ENCODE results near the gene CAPN8. TPM values are rescaled to one million over a fixed set of nuclear protein-coding genes. Genes with fewer than 3 reads are reported as not detected.
A peak's percentile ranks its signal among the peaks of the same experiment; 100 is the strongest.

CAPN8 gene
- total RNA-seq, 1 experiment from 2014 or later = 0.28 TPM

- TF ChIP-seq, protein P1, sequence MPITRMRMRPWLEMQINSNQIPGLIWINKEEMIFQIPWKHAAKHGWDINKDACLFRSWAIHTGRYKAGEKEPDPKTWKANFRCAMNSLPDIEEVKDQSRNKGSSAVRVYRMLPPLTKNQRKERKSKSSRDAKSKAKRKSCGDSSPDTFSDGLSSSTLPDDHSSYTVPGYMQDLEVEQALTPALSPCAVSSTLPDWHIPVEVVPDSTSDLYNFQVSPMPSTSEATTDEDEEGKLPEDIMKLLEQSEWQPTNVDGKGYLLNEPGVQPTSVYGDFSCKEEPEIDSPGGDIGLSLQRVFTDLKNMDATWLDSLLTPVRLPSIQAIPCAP (CRISPR knock-in tag; IDR thresholded peaks at IDR 0.05) = no peak
- TF ChIP-seq SMAD4 (CRISPR knock-in tag; IDR thresholded peaks at IDR 0.05) = no peak
- TF ChIP-seq JUN (CRISPR knock-in tag; IDR thresholded peaks at IDR 0.05) = peak; percentile 39; the same call in 1 of the 2 replicates
- TF ChIP-seq, protein P2, sequence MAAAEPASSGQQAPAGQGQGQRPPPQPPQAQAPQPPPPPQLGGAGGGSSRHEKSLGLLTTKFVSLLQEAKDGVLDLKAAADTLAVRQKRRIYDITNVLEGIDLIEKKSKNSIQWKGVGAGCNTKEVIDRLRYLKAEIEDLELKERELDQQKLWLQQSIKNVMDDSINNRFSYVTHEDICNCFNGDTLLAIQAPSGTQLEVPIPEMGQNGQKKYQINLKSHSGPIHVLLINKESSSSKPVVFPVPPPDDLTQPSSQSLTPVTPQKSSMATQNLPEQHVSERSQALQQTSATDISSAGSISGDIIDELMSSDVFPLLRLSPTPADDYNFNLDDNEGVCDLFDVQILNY (CRISPR knock-in tag; IDR thresholded peaks at IDR 0.05) = 0 out of 2 replicates have a peak, but pooled peaks have one; percentile 9
- no peak for TF ChIP-seq ZNF317 (CRISPR knock-in tag; IDR thresholded peaks at IDR 0.05; ENCODE audit: borderline replicate concordance, low read depth)
- no peak for TF ChIP-seq OVOL2 (CRISPR knock-in tag; IDR thresholded peaks at IDR 0.05; ENCODE audit: borderline replicate concordance)
- TF ChIP-seq KAT7 (CRISPR knock-in tag; IDR thresholded peaks at IDR 0.05; ENCODE audit: borderline replicate concordance) = 0 out of 2 replicates have a peak, but pooled peaks have one; percentile 77
- TF ChIP-seq IRF2 (CRISPR knock-in tag; IDR thresholded peaks at IDR 0.05; ENCODE audit: borderline replicate concordance, low read depth) = no peak
- TF ChIP-seq ZNF423 (CRISPR knock-in tag; IDR thresholded peaks at IDR 0.05) = no peak
- TF ChIP-seq NFATC4 (CRISPR knock-in tag; IDR thresholded peaks at IDR 0.05) = no peak
- no peak for TF ChIP-seq FOXJ3 (CRISPR knock-in tag; IDR thresholded peaks at IDR 0.05; ENCODE audit: borderline replicate concordance)
- no peak for TF ChIP-seq SOX15 (CRISPR knock-in tag; IDR thresholded peaks at IDR 0.05)
- no peak for TF ChIP-seq PREB (CRISPR knock-in tag; IDR thresholded peaks at IDR 0.05; ENCODE audit: borderline replicate concordance)
- TF ChIP-seq NFYB (CRISPR knock-in tag; conservative IDR thresholded peaks at IDR 0.05; ENCODE audit: low read depth) = no peak
- no peak for TF ChIP-seq ATF3 (CRISPR knock-in tag; conservative IDR thresholded peaks at IDR 0.05)
- no peak for TF ChIP-seq ZNF532 (CRISPR knock-in tag; IDR thresholded peaks at IDR 0.05; ENCODE audit: borderline replicate concordance)
- TF ChIP-seq RELA (CRISPR knock-in tag; IDR thresholded peaks at IDR 0.05; ENCODE audit: borderline replicate concordance) = no peak
- TF ChIP-seq MLX (CRISPR knock-in tag; IDR thresholded peaks at IDR 0.05) = no peak
- TF ChIP-seq, protein P3, sequence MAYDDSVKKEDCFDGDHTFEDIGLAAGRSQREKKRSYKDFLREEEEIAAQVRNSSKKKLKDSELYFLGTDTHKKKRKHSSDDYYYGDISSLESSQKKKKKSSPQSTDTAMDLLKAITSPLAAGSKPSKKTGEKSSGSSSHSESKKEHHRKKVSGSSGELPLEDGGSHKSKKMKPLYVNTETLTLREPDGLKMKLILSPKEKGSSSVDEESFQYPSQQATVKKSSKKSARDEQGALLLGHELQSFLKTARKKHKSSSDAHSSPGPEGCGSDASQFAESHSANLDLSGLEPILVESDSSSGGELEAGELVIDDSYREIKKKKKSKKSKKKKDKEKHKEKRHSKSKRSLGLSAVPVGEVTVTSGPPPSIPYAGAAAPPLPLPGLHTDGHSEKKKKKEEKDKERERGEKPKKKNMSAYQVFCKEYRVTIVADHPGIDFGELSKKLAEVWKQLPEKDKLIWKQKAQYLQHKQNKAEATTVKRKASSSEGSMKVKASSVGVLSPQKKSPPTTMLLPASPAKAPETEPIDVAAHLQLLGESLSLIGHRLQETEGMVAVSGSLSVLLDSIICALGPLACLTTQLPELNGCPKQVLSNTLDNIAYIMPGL (CRISPR knock-in tag; IDR thresholded peaks at IDR 0.05) = peak; percentile 94
- TF ChIP-seq ZBTB21 (CRISPR knock-in tag; IDR thresholded peaks at IDR 0.05; ENCODE audit: borderline replicate concordance) = no peak
- no peak for TF ChIP-seq ZNF425 (CRISPR knock-in tag; conservative IDR thresholded peaks at IDR 0.05)
- TF ChIP-seq GABPB1 (CRISPR knock-in tag; IDR thresholded peaks at IDR 0.05) = 0 out of 2 replicates have a peak, but pooled peaks have one; percentile 17
- TF ChIP-seq GRHL2 (CRISPR knock-in tag; IDR thresholded peaks at IDR 0.05; ENCODE audit: insufficient replicate concordance, severe bottlenecking) = no peak
- no peak for TF ChIP-seq ZNF232 (CRISPR knock-in tag; IDR thresholded peaks at IDR 0.05)
- TF ChIP-seq TP53 (CRISPR knock-in tag; IDR thresholded peaks at IDR 0.05) = no peak
- peak; percentile 20; the same call in 1 of the 2 replicates for TF ChIP-seq ZNF121 (CRISPR knock-in tag; IDR thresholded peaks at IDR 0.05)
- no peak for TF ChIP-seq ZNF138 (CRISPR knock-in tag; conservative IDR thresholded peaks at IDR 0.05)
Observed at GRCh38 chr1:223712194-223712849, 46.8 kb upstream of the CAPN8 start, which contains the start of gene CAPN2 (continued).
